ENCODE results near the gene RBFA.

The RBFA gene

DNA sequence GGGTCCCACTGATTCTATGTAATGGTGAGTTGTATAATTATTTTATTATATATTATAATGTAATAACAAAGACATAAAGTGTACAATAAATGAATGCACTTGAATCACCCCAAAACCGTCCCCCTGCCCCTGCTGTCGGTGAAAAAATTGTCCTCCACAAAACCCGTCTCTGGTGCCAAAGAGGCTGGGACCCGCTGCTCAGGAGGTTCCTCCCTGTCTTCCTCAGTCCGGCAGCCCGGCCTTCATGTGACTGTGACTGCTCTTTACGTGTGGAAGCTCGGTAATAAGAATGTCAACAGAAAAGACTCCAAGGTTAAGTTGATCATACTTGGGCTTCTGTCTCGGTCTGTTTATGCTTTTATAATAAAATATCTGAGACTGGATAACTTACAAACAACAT lies 42.1 kb downstream of the RBFA start:
- DNase-seq = no peak

DNA sequence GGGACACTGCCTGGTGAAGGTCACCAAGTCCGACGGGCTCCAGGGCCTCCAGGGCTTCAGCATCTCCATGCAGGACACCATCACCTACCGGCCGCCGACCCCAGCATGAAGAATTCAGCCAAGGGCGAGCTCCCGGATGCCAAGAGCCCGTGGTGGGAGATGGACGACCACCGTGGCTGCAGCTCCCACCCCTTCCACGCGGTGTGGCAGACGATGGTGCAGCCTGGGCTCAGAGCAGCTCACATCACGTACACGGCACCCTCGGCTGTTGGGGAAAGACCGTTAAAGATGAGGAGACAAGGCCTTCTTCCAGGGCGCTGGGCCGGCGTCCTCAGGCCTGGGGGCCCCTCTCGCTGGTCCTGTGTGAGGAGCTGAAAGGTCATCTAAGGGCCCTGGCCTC lies 43.6 kb downstream of the RBFA start:
- DNase-seq = no peak
